Neuronal stem cell (in vitro differentiated cells): Measurements from ENCODE around the gene ITSN2.

ENCODE experiments used
- DNase-seq: peaks from one replicate; pipeline ENCODE4 v3.0.0-alpha.2; 2013; ENCODE audit warnings: low spot score
- H2AFZ ChIP-seq: one replicate; pipeline ENCODE4 v1.6.1; 2013; ENCODE audit warnings: mild to moderate bottlenecking, low read length, inconsistent platforms
- H2AK5ac ChIP-seq: 2 replicates; pipeline ENCODE4 v1.6.1; 2013; ENCODE audit warnings: low read depth, mild to moderate bottlenecking, inconsistent platforms, low read length, moderate library complexity, mixed read lengths
- H2BK120ac ChIP-seq: 2 replicates; pipeline ENCODE4 v1.6.1; 2013; ENCODE audit warnings: low read depth, mild to moderate bottlenecking, inconsistent platforms, low read length, moderate library complexity, mixed read lengths
- H2BK12ac ChIP-seq: one replicate; pipeline ENCODE4 v1.6.1; 2013; ENCODE audit warnings: low read length, inconsistent platforms
- H2BK15ac ChIP-seq: 2 replicates; pipeline ENCODE4 v1.6.1; 2013; ENCODE audit warnings: mild to moderate bottlenecking, low read length, inconsistent platforms, mixed read lengths
- H2BK5ac ChIP-seq: one replicate; pipeline ENCODE4 v1.6.1; 2013; ENCODE audit warnings: inconsistent platforms, mild to moderate bottlenecking, low read length, moderate library complexity
- H3K14ac ChIP-seq: one replicate; pipeline ENCODE4 v1.6.1; 2013; ENCODE audit warnings: low read length, inconsistent platforms
- H3K18ac ChIP-seq: 2 replicates; pipeline ENCODE4 v1.6.1; 2013; ENCODE audit warnings: low read length, inconsistent platforms
- H3K23ac ChIP-seq: 2 replicates; pipeline ENCODE4 v1.6.1; 2013; ENCODE audit warnings: low read depth, mild to moderate bottlenecking, mixed read lengths, low read length, inconsistent platforms; ENCODE audit not compliant: poor library complexity
- H3K27ac ChIP-seq: replicated peaks from 3 replicates; pipeline ENCODE4 v1.5.1; 2013; ENCODE audit warnings: low read length, inconsistent platforms
- H3K27me3 ChIP-seq, 3 experiments: 2 replicates each; pipeline ENCODE4 v1.6.1; 2013; ENCODE audit warnings: low read length in 3 of 3, mild to moderate bottlenecking in 2 of 3, inconsistent platforms in 1 of 3, low read depth in 1 of 3, mixed read lengths in 1 of 3, moderate library complexity in 1 of 3; ENCODE audit not compliant: control insufficient read depth in 3 of 3, insufficient read depth in 3 of 3
- H3K36me3 ChIP-seq, 2 donors: replicated peaks in 1 of 2; 2 replicates each; pipeline ENCODE4 v1.6.1; 2013; ENCODE audit warnings: low read length in 2 of 2; ENCODE audit not compliant: control insufficient read depth in 2 of 2, insufficient read depth in 2 of 2
- H3K4ac ChIP-seq: 2 replicates; pipeline ENCODE4 v1.6.1; 2013; ENCODE audit warnings: inconsistent platforms, mild to moderate bottlenecking, low read length, moderate library complexity
- H3K4me1 ChIP-seq, 2 donors: 1 replicate in 1 of 2; 2 replicates in 1 of 2; pipeline ENCODE4 v1.6.1; 2013; ENCODE audit warnings: low read length in 2 of 2, low read depth in 1 of 2; ENCODE audit not compliant: control insufficient read depth in 2 of 2, insufficient read depth in 1 of 2
- H3K4me2 ChIP-seq: one replicate; pipeline ENCODE4 v1.6.1; 2013; ENCODE audit warnings: mild to moderate bottlenecking, low read length, inconsistent platforms; ENCODE audit not compliant: insufficient read depth, poor library complexity, severe bottlenecking
- H3K4me3 ChIP-seq, 2 donors: 2 replicates each; pipeline ENCODE4 v1.5.1; 2013; ENCODE audit warnings: low read length in 2 of 2, mild to moderate bottlenecking in 2 of 2, inconsistent platforms in 1 of 2, moderate library complexity in 1 of 2
- H3K79me1 ChIP-seq: one replicate; pipeline ENCODE4 v1.6.1; 2013; ENCODE audit warnings: low read depth, mild to moderate bottlenecking, inconsistent platforms, low read length, moderate library complexity
- H3K9ac ChIP-seq: one replicate; pipeline ENCODE4 v1.6.1; 2013; ENCODE audit warnings: mild to moderate bottlenecking, low read depth, low read length, inconsistent platforms; ENCODE audit not compliant: poor library complexity
- H3K9me3 ChIP-seq, 2 donors: replicated peaks in 1 of 2; 2 replicates each; pipeline versions ENCODE3 to v1.6.1; 2013; ENCODE audit warnings: low read length in 2 of 2, mild to moderate bottlenecking in 2 of 2, inconsistent platforms in 1 of 2, low read depth in 1 of 2, mixed read lengths in 1 of 2, moderate library complexity in 1 of 2; ENCODE audit not compliant: control insufficient read depth in 2 of 2, insufficient read depth in 1 of 2
- H4K8ac ChIP-seq: one replicate; pipeline ENCODE4 v1.6.1; 2013; ENCODE audit warnings: low read depth, mild to moderate bottlenecking, inconsistent platforms, low read length, moderate library complexity
- H4K91ac ChIP-seq: one replicate; pipeline ENCODE4 v1.6.1; 2013; ENCODE audit warnings: low read length, low read depth, mild to moderate bottlenecking, inconsistent platforms; ENCODE audit not compliant: poor library complexity
- WGBS, 2 donors: extraction: QIAGEN DNeasy Blood & Tissue Kit; methylation state at CpG; one replicate each; pipeline ENCODE4 v1.1.7; 2013; ENCODE audit warnings: missing lambda C conversion rate in 2 of 2, mixed read lengths in 1 of 2; ENCODE audit not compliant: insufficient read length in 2 of 2, insufficient replicate concordance in 1 of 2; ENCODE audit errors: extremely low coverage in 2 of 2; 5-methylcytosine and 5-hydroxymethylcytosine counted together

ITSN2 gene

DNA sequence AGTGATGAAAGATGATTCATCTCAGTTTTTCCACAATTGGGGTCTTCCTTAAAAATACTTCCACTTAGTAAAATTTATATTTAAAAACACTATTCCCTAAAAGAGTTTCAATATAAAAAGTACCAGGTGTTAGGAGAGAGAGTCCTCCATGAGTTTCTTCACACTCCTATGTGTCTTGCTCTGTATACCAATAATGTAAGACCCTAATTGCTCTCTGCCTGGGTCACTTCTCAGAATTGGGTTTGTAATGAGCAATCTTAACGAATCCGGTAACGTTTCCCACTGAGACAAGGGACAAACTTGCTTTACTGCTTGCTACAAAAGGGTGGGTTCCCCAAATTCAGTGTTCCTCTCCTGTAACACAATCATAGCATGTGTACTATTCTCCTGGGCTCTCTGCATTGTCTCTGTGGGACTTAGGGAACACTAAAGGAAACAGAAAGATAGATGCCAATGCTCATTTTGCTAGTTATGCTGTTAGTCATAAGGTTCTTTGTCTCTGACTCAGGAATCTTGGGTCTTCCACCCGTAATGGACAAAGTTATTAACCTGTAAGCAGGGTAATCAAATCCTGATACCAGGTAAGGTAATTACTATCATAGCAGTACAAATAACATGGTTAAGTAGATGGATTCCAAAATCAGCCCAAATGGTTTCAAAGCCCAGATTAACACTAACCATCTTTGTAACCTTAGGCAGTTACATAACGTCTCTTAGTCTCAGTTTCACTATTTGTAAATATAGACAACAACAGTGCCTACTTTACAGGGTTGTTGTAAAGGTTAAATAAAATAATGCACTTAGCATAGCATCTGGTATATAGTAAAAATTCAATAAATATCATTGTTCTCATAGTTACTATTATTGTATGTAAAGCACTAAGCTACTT is 46.3 kb downstream of the ITSN2 start:
- peaks cover 0 to 10% of the 10 kb centered on the region in 2 donors for H3K36me3 ChIP-seq
- H4K8ac ChIP-seq: no peak overlapping the region
- no peak for DNase-seq
- no peak overlapping the region for H3K4ac ChIP-seq
- no peak overlapping the region for H4K91ac ChIP-seq
- no CpG with 5 or more reads among the region's 5 CpGs for WGBS, 2 donors
- no peak overlapping the region for H3K18ac ChIP-seq
- no peak overlapping the region for H3K23ac ChIP-seq
- no peak overlapping the region for H3K9ac ChIP-seq
- H2BK15ac ChIP-seq: no peak overlapping the region
- no peak overlapping the region for H2BK5ac ChIP-seq
- no peak overlapping the region for H2AFZ ChIP-seq
- no peak overlapping the region for H3K27ac ChIP-seq
- no peaks in the 10 kb centered on the region for H3K79me1 ChIP-seq
- H2AK5ac ChIP-seq: no peak overlapping the region
- no peak overlapping the region for H2BK12ac ChIP-seq
- no peak overlapping the region for H3K4me3 ChIP-seq
- no peaks in the 10 kb centered on the region for H3K27me3 ChIP-seq
- no peak overlapping the region for H2BK120ac ChIP-seq
- no peak overlapping the region for H3K14ac ChIP-seq
- no peaks in the 10 kb centered on the region for H3K9me3 ChIP-seq
- no peak overlapping the region for H3K4me2 ChIP-seq
- H3K4me1 ChIP-seq: peaks cover 0 to 1% of the 10 kb centered on the region in 2 donors

DNA sequence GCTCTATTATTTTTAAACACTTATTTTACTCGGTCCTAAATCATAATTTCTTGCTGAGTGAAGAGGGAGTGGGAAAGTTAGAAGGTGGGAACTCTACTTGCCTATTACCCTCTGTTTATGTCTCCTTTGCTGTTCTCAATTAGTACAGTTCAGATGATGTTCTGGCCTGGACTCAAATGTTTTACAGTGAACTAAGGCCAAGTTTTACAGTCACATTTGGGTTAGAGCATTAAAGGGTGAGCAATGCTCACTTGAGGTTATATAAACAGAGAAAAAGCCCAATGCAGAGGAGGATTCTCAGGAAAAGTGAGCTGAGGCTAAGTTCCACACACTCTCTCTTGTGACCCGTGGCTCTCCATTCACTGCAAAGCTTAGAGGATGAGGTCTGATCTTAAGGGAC is 52.4 kb downstream of the ITSN2 start:
- Histone ChIP-seq H4K8ac (no peak overlapping the region), H3K4me1 (peaks cover 3 to 6% of the 10 kb centered on the region in 2 donors), H3K27me3 (no peaks in the 10 kb centered on the region), H3K27ac (no peak overlapping the region), H3K4ac (no peak overlapping the region), H3K4me3 (no peak overlapping the region), H3K79me1 (no peaks in the 10 kb centered on the region), H3K4me2 (no peak overlapping the region), H2AK5ac (no peak overlapping the region), H2BK15ac (no peak overlapping the region), H4K91ac (no peak overlapping the region), H3K18ac (no peak overlapping the region), H3K23ac (no peak overlapping the region), H2BK5ac (no peak overlapping the region), H2BK12ac (no peak overlapping the region), H2BK120ac (no peak overlapping the region), H3K36me3 (peaks cover 0 to 15% of the 10 kb centered on the region in 2 donors), H2AFZ (no peak overlapping the region), H3K14ac (no peak overlapping the region), H3K9me3 (no peaks in the 10 kb centered on the region), H3K9ac (no peak overlapping the region)
- no peak for DNase-seq
- no CpG with 5 or more reads among the region's 2 CpGs for WGBS, 2 donors

GRCh38 chr2:24304631-24305030 is 55.7 kb downstream of the ITSN2 start:
- no peak overlapping the region for H2BK5ac ChIP-seq
- no peaks in the 10 kb centered on the region for H3K79me1 ChIP-seq
- no peak overlapping the region for H3K4ac ChIP-seq
- peaks cover 2 to 6% of the 10 kb centered on the region in 2 donors for H3K4me1 ChIP-seq
- H3K14ac ChIP-seq: no peak overlapping the region
- H2AFZ ChIP-seq: no peak overlapping the region
- H4K91ac ChIP-seq: no peak overlapping the region
- H3K36me3 ChIP-seq: peaks cover 2 to 27% of the 10 kb centered on the region in 2 donors
- H3K27me3 ChIP-seq: no peaks in the 10 kb centered on the region
- H2AK5ac ChIP-seq: no peak overlapping the region
- no peak overlapping the region for H3K27ac ChIP-seq
- no peak overlapping the region for H3K23ac ChIP-seq
- H3K9me3 ChIP-seq: no peaks in the 10 kb centered on the region
- H2BK120ac ChIP-seq: no peak overlapping the region
- WGBS, 2 donors: no CpG with 5 or more reads among the region's 3 CpGs
- H2BK12ac ChIP-seq: no peak overlapping the region
- H4K8ac ChIP-seq: no peak overlapping the region
- H2BK15ac ChIP-seq: no peak overlapping the region
- H3K18ac ChIP-seq: no peak overlapping the region
- no peak overlapping the region for H3K9ac ChIP-seq
- H3K4me3 ChIP-seq: no peak overlapping the region
- no peak for DNase-seq
- no peak overlapping the region for H3K4me2 ChIP-seq

GRCh38 chr2:24304098-24304497 is 56.2 kb downstream of the ITSN2 start:
- Histone ChIP-seq H2BK120ac (no peak overlapping the region), H3K36me3 (peaks cover 2 to 29% of the 10 kb centered on the region in 2 donors), H2AFZ (no peak overlapping the region), H3K23ac (no peak overlapping the region), H3K9ac (no peak overlapping the region), H4K8ac (no peak overlapping the region), H2BK5ac (no peak overlapping the region), H3K4ac (no peak overlapping the region), H3K4me3 (no peak overlapping the region), H3K4me2 (no peak overlapping the region), H4K91ac (no peak overlapping the region), H2AK5ac (no peak overlapping the region), H3K14ac (no peak overlapping the region), H3K27ac (no peak overlapping the region), H2BK15ac (no peak overlapping the region), H3K27me3 (no peaks in the 10 kb centered on the region), H3K9me3 (no peaks in the 10 kb centered on the region), H3K4me1 (peaks cover 2 to 6% of the 10 kb centered on the region in 2 donors), H2BK12ac (no peak overlapping the region), H3K18ac (no peak overlapping the region), H3K79me1 (no peaks in the 10 kb centered on the region)
- no CpG with 5 or more reads among the region's 4 CpGs for WGBS, 2 donors
- DNase-seq: no peak
